Mononuclear cell (primary cell): ENCODE measurements around the gene C1orf115. TPM values are rescaled to one million over a fixed set of nuclear protein-coding genes. Genes with fewer than 3 reads are reported as not detected.
"Not testable (repeated sequence)": the region's sequence is repeated elsewhere in the genome, so short reads cannot be mapped to it uniquely, and the experiment has no call there.

ENCODE experiments used
- H3K27me3 ChIP-seq: 2 replicates; pipeline ENCODE4 v1.6.0; 2011; ENCODE audit warnings: low read length, control low read depth; ENCODE audit not compliant: insufficient read depth
- H3K4me1 ChIP-seq: 2 replicates; pipeline ENCODE4 v1.5.1; 2011; ENCODE audit warnings: mild to moderate bottlenecking, low read length, control low read depth; ENCODE audit not compliant: insufficient read depth
- H3K4me3 ChIP-seq: 2 replicates; pipeline ENCODE4 v1.5.1; 2011; ENCODE audit warnings: mild to moderate bottlenecking, low read length, moderate library complexity
- H3K9me3 ChIP-seq: 2 replicates; pipeline ENCODE4 v1.5.1; 2011; ENCODE audit warnings: low read depth, mild to moderate bottlenecking, control low read depth, low read length
- total RNA-seq: library from RNA; depleted of rRNA; stranded (reverse); fragments of >200 nt; gene quantifications from one replicate; pipeline ENCODE4 v1.2.3, GENCODE V29; 2012

The C1orf115 gene
- total RNA-seq, 1 donor, result 1.3 TPM

GRCh38 chr1:220702733-220703270 lies 12.6 kb downstream of the C1orf115 start:
- H3K27me3 ChIP-seq, result peaks cover 3% of the 10 kb centered on the region
- no peak overlapping the region for H3K4me3 ChIP-seq
- H3K4me1 ChIP-seq, result peaks cover 12% of the 10 kb centered on the region
- H3K9me3 ChIP-seq, result no peaks in the 10 kb centered on the region

- peaks cover 12% of the 10 kb centered on the region for H3K4me1 ChIP-seq
- no peak overlapping the region for H3K4me3 ChIP-seq
- H3K27me3 ChIP-seq, result peaks cover 3% of the 10 kb centered on the region
- no peaks in the 10 kb centered on the region for H3K9me3 ChIP-seq
These were observed 13.1 kb downstream of the C1orf115 start for GRCh38 chr1:220703305-220703704.

DNA sequence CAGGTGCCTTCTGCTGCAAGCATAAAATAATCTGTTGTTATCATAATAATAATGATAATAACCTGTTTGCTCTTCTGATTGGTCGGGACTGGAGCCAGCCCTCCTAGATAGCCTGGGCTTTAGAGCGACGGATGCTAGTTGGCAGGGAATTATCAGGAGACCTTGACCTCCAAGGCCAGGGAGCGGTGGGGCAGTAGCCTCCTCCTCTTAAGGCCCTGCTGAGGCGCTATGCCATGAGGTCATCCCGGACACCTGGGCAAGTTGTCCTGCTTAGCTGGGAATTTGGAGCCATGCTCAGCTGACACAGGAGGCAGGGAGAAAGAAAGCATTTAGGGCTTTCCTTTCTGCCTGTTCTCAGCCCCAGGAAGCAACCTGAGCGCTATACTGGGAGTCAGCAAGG lies 15.6 kb downstream of the C1orf115 start:
- H3K27me3 ChIP-seq, result peaks cover 3% of the 10 kb centered on the region
- no peak overlapping the region for H3K4me3 ChIP-seq
- H3K4me1 ChIP-seq, result peaks cover 15% of the 10 kb centered on the region
- no peaks in the 10 kb centered on the region for H3K9me3 ChIP-seq

- Histone ChIP-seq H3K4me3 (no peak overlapping the region), H3K27me3 (peaks cover 3% of the 10 kb centered on the region), H3K9me3 (no peaks in the 10 kb centered on the region), H3K4me1 (peaks cover 21% of the 10 kb centered on the region)
These were observed 16.3 kb downstream of the C1orf115 start for GRCh38 chr1:220706480-220706879.

DNA sequence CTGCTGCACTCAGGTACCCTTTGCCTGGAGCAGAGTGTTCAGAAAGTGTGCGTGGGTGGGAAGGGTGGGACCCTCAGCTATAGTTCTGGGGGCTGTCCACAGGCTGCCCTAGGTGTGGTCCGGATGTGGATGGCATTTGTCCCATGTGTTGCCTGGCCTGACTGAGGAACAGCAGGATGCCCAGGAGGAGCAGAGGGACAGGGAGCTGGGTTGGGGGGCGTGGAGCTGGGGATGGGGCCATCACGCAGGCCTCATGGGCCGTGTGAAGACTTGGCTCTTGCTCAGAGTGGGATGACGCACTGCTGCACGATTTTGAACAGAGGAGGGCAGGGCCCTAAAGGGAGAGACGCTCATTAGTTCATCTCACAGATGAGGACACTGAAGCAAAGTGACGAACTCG lies 17.0 kb downstream of the C1orf115 start:
- Histone ChIP-seq H3K27me3 (peaks cover 3% of the 10 kb centered on the region), H3K4me3 (no peak overlapping the region), H3K4me1 (peaks cover 17% of the 10 kb centered on the region), H3K9me3 (no peaks in the 10 kb centered on the region)

GRCh38 chr1:220708244-220708643 lies 18.1 kb downstream of the C1orf115 start:
- H3K9me3 ChIP-seq, result no peaks in the 10 kb centered on the region
- peaks cover 10% of the 10 kb centered on the region for H3K4me1 ChIP-seq
- H3K4me3 ChIP-seq, result no peak overlapping the region

GRCh38 chr1:220708936-220709801 lies 19.0 kb downstream of the C1orf115 start:
- no peaks in the 10 kb centered on the region for H3K9me3 ChIP-seq
- no peaks in the 10 kb centered on the region for H3K27me3 ChIP-seq
- H3K4me3 ChIP-seq, result no peak overlapping the region
- peaks cover 10% of the 10 kb centered on the region for H3K4me1 ChIP-seq

More at GRCh38 chr1:220708244-220708643, 18.1 kb downstream of the C1orf115 start:
- H3K27me3 ChIP-seq, result no peaks in the 10 kb centered on the region

- peaks cover 10% of the 10 kb centered on the region for H3K4me1 ChIP-seq
- H3K27me3 ChIP-seq, result no peaks in the 10 kb centered on the region
- H3K9me3 ChIP-seq, result no peaks in the 10 kb centered on the region
- no peak overlapping the region for H3K4me3 ChIP-seq
These were observed 20.2 kb downstream of the C1orf115 start for GRCh38 chr1:220710333-220710732.

DNA sequence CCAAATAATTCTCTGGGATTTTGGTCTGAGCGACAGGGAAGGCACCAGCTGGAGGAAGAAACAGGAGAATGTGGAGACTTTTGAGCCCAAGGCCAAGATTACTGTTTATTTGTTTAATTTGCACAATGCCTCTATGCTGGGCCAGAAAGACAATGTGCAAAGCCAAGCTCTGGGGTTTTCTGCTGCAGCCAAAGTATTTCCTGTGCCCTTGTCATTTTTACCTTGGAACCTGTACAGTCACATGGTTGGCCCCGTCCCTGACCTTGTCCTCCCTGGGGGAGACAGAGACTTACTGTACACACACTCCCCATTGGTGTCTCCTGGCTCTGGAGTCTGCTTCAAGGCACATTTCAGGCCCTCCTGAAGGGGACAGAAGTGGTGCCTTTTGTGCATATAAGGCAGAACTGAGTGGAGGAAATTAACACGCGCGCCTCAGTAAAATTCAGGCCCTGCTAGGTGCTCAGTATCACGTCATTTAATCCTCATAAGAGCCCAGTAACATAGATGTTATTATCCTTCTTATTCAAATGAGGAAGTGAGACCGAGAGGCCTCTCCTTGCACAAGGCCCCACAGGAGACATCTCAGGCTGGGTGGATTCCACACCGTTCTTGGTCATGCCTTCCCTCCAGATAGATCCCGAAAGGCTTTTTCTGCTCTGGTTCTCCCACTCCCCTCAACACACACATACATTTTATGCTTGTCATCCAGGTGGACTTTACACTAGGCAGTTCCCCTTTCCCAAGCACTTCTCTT lies 21.1 kb downstream of the C1orf115 start:
- H3K4me1 ChIP-seq, result peaks cover 10% of the 10 kb centered on the region
- H3K9me3 ChIP-seq, result no peaks in the 10 kb centered on the region
- H3K27me3 ChIP-seq, result no peaks in the 10 kb centered on the region
- no peak overlapping the region for H3K4me3 ChIP-seq

- H3K4me1 ChIP-seq, H3K4me3 ChIP-seq, H3K27me3 ChIP-seq, H3K9me3 ChIP-seq: not testable (repeated sequence)
These were observed 25.8 kb downstream of the C1orf115 start for GRCh38 chr1:220715986-220716385.

DNA sequence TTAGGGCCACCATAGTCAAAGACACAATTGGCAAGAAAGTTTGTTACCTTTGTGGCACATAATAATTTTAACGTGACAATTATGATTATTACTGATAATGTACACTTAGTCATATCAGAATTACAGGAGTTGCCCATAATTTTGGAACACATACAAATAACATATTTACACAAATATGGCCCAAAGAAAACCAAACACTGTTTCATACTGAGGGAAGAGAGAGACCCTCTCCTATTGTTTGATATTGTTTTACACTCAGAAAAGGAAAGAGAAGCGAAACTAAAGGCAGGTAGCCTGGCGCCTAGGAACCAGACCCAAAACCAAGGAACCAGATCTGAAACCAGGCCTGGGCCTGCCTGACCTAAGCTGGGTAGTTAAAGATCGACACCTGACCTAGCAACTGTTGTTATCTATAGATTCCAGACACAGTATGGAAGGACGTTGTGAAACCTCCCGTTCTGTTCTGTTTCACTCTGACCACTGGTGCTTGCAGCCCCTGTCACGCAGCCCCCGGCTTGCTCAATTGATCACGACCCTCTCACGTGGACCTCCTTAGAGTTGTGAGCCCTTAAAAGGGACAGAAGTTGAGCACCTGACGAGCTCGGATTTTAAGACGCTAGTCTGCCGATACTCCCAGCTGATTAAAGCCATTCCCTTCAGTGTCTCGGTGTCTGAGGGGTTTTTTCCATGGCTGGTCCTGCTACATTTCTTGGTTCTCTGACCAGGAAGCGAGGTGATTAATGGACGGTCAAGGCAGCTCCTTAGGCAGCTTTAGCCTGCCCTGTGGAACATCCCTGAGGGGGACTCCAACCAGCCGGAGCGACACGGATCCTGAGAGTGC lies 27.9 kb downstream of the C1orf115 start:
- Histone ChIP-seq H3K4me3 (no peak overlapping the region), H3K9me3 (no peaks in the 10 kb centered on the region), H3K4me1 (no peaks in the 10 kb centered on the region), H3K27me3 (no peaks in the 10 kb centered on the region)

DNA sequence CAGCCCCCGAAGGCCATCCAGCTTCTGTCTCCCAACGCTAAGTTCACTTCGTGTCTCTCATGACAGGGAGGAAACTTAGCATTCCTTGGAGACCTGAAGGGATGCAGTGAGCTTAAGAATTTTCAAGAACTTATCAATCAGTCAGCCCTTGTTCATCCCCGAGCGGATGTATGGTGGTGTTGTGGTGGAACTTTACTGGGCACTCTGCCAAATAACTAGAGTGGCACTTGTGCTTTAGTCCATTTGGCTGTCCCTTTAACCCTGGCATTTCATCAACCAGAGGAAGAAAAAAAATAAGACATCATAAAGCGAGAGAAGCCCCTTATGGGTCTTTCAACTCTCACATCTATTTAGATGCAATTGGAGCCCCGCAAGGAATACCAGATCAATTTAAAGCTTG lies 31.1 kb downstream of the C1orf115 start:
- H3K27me3 ChIP-seq, H3K4me1 ChIP-seq, H3K9me3 ChIP-seq, H3K4me3 ChIP-seq: not testable (repeated sequence)

DNA sequence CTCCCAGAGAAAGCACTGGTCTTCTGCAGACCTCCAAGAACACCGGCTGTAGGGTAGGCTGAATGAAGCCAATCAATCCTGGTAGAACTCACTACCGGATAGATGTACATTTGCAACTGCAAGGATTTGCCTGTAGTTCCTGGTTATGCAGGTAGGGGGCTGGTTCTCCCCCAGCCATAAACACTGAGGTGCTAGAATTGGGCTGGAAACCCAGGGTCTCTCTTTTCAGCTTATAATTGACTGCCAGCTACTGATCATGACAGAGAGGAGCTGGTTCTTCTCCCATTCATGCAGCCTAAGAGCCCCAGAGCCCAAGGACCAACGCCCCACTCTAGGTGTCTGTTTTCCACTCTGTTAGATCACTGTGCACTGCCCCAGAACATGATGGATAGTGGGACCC lies 36.5 kb downstream of the C1orf115 start:
- Histone ChIP-seq H3K4me3 (no peak overlapping the region), H3K27me3 (peaks cover 3% of the 10 kb centered on the region), H3K4me1 (peaks cover 7% of the 10 kb centered on the region), H3K9me3 (no peaks in the 10 kb centered on the region)

DNA sequence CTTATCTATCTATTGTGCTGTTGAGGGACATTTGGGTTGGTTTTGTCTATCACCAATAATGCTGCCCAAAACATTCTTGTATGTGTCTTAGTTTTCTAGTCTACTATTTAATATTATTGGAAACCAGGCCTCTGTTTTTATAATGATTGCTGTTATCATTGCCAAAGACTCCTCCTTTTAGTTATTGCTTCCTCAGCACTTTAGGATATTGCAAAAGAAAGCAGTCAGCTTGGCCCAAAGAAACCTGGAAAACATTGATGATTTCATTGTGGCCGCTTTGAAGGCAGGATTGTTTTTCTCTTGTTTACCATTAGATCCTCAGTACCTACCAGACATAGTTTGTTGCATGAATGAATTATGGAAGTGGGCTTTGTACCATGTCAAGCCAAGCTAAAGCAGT lies 37.4 kb downstream of the C1orf115 start:
- Histone ChIP-seq H3K4me3 (no peak overlapping the region), H3K27me3 (peaks cover 3% of the 10 kb centered on the region), H3K4me1 (peaks cover 11% of the 10 kb centered on the region), H3K9me3 (no peaks in the 10 kb centered on the region)

DNA sequence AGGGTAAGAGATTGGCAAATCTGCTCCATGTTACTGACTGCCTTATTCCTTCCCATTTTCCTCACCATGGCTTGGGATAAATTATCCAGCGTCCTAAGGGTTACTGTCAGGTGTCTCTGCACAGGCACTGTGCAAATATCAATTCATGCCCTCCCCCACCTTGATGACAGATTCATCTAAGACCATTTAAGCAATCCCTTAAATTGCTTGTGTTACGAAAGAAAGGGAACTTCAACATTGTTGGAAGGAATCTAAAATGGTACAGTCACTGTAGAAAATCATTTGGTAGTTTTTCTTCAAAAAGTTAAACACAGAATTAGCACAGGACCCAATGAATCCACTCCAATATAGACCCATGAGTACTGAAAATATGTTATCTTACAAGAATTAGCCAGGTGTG lies 40.3 kb downstream of the C1orf115 start:
- no peaks in the 10 kb centered on the region for H3K9me3 ChIP-seq
- peaks cover 21% of the 10 kb centered on the region for H3K4me1 ChIP-seq
- no peak overlapping the region for H3K4me3 ChIP-seq
- H3K27me3 ChIP-seq, result peaks cover 5% of the 10 kb centered on the region
